NCI-H748 (cell line): ENCODE measurements around the gene SOX1.
A peak's percentile ranks its signal among the peaks of the same experiment; 100 is the strongest.

ENCODE experiments used
- DNase-seq: peaks from one replicate; lab custom pipeline; 2025; ENCODE audit not compliant: unreplicated experiment; lab: John Stamatoyannopoulos, UW

The SOX1 gene

DNA sequence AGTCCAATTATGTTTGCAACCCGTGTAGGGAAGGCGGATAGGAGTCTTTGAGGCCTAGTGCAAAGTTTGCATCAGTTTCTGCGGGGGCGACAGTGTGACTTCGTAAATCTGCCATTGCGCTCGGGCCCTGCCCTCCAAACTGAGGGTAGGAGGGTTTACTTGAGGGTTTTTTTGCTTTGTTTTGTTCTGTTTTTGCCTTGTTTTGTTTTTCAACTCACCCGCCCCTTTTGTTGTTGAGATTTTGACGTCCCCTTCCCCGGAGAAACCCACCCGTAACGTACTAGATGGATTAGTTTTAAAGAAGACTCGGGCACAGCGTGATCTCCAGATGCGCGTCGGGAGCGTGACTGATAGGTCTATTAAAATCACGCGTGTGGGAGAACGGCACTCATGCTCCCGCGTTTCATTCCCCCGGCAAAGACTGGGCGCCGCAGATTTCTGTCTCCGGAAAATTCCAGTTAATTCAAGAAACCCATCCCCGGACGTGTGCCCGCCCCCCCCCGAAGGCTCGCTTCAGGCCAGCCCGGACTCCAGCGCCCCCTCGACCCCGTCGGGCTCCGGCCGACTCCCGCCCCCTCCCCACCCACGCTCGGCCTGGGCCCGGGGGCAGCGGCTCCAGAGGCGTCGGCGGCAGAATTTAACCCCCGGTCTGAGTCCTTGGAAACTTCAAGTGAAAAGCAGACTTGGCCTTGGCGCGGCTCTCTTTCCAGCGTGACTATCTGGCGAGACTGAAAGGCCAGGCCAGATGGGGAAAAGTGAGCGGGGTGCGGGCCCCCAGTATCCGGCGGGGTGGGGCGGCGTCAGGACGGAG is 5.0 kb downstream of the SOX1 start:
- peak; percentile 81 for DNase-seq

DNA sequence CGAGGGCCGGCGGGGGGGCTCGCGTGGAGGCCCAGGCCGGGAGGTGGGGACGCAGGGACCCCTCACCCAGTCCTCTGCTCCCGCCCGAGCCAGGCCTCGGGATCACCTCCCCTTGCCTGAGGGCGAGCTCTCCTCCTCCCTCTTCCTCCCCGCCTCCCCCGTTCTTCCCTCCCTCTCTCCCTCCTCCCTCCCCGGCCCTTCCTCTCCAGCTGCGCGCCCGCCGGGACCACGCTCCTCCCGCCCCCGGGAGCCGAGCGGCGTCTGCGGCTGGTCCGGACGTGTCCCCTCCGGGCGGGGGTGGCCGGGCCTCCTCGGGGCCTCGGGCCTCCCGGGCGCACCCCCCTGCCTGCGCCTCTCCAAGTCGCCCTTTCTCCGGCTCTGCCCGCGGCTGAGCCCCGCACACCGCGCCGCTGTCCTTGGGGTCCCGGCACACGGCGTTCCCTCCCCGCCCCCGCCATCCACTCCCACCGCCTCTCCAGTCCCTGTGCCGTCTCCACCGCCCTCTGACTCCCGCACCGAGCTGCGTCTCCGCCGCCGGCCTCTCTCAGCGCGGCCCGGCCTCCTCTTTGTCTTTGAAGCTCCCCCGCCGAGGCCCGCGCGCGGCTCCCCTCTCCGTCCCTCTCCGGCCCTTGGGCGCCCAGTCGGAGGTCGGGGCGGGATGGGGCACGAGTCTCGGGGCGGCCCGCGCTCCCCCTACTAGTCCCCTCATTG is 5.7 kb downstream of the SOX1 start:
- DNase-seq, result peak; percentile 95

- peak; percentile 86 for DNase-seq
These were observed 6.5 kb downstream of the SOX1 start for GRCh38 chr13:112073245-112074138.

DNA sequence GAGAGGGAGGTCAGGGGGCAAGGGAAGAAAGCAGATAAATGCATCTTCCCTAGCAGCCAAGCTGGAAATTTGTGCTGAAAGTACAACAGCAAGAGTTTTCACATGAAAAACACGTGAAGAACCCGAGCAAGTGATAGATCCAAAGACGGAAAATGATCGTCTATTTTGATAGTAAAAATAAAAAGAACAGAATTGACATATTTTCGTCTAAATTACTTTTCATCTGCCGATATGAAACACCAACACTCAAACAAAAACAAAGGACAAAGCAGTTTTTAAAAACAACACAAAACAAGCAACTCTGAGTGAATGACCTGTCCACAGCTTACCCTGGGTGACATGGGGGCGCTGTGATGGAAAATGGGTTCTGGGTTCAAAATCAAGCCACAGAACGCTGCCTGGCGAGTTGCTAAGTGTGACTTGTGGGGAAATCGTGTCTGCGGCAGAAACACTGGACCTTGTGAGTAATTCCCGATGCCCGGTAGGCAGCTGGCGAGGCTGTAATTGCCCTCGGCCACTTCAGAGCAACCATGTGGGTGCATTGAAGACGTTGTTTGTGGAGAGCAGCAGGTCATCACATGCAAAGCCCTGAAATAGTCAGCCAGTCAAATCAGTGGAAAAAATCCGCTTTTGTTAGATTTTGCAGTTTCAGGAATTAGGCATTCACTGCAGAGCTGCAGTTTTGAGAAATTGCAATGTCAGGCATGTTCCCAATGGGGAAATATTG is 7.4 kb downstream of the SOX1 start:
- peak; percentile 88 for DNase-seq

DNA sequence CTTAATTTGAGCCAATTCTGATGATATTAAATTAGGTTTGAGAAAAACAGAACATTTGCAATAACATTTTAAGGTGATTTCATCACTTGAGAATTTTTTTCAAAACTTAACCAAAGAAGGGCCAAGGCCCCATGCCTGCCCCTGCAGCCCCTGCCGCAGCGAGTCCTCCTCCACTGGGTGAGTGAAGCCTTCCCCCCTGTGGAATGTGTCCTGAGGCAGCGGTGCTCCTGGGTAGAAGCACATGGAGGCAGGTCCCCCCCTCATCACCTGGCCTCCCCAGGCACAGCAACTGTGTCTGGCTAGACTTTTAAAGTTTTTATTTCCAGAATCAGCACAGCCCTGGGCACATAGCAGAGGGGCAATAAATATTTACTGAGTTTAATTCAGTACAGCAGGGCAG is 10.8 kb downstream of the SOX1 start:
- no peak for DNase-seq

DNA sequence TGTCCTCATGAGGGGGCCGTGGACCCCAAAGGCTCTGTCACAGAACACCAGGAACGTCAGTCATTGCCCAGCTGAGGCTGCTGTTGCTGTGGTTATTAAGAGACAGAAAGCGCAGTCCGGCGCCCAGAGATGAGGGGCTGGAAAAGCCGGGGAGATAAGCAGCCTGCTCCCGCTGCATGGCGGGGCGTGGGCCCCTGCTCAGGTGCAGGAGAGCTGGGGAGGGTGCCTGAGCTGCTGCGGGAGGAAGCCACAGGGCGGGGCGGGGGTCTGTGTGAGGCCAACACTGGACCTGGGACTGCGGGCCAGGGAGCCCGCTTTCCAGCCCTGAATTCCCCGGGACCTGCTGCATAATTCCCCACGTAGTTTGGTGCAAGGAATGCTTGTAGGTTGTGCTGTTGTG is 11.3 kb downstream of the SOX1 start:
- DNase-seq, result peak; percentile 40

- peak; percentile 7 for DNase-seq
These were observed 12.1 kb downstream of the SOX1 start for GRCh38 chr13:112078879-112079531.

- peak; percentile 4 for DNase-seq
These were observed 12.7 kb downstream of the SOX1 start for GRCh38 chr13:112079696-112080095.

GRCh38 chr13:112083971-112084370 is 17.0 kb downstream of the SOX1 start:
- DNase-seq, result no peak

DNA sequence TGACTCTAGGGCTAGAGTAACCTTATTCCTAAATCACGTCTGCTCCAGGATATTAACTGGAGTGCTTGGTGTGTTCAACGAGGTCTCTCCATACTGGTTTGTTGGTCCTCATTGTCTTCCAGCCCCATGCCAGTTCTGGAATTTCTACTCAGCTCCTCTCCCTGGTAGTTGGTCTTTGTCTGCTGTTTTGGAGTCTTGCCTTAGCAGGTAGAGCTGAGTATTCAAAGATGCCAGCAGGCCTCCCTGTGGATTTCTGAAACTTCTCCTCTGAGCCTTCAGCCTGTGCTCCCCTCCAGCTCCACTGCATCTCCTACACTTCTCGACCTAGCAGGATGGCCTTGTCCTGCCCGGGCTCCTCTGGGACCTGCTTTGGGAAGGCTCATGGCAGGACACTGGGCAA is 25.5 kb downstream of the SOX1 start:
- no peak for DNase-seq

DNA sequence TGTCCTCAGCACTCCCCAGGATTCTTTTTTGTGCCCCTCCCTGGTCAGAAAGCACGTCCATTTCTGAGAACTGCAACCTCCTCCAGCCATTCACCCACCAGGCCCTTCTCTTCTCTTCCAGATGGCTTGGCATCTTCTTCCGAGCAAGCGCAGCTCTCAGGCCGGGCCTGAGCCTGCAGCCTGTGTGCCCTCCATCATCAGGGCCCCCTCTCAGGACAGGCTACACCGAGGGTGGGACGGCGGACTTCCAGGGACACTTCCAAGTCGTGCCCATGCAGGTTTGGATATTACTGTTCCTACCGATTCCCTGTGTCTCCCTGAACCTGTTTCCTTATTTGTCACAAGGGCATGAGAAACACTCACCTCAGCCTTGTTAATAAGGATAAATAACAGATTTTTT is 28.4 kb downstream of the SOX1 start:
- DNase-seq, result no peak

DNA sequence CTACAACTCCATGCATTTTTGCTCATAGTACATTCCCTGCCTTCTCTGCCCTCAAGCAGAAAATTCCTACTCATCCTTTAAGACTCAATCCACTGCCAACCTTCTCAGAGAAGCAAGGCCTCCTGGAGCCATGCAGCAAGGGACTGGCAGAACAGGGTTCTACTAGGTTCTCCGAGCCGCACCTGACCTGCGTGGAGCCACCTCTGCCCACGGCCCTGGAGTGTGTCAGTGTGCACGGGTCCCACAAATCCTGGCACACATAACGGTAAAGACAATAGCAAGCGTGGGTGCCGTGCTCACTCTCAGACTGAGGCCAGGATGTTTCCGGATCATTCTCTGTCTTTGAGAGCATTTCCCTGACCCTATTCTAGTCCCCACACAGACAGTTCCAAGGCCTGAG is 30.0 kb downstream of the SOX1 start:
- DNase-seq, result no peak

GRCh38 chr13:112097770-112098169 is 30.8 kb downstream of the SOX1 start:
- DNase-seq, result no peak

DNA sequence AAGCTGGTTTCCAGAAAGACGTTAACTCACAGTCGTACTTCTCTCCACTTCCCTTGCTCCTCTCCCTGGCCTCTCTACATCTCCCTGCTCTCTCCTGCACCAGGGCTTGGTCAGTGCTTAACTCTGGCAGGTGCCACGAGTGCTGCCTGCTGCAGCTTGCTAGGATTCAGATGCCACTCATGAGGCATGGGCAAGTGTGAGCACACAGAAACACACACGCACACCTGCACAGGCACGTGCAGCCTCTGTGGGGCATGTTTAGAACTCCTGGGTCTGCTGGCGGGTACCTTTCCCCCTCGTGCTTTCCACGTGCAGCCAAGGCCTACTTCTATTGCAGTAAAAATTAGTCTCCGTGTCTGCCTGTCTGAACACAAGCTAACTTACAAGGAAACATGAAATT is 31.8 kb downstream of the SOX1 start:
- no peak for DNase-seq

DNA sequence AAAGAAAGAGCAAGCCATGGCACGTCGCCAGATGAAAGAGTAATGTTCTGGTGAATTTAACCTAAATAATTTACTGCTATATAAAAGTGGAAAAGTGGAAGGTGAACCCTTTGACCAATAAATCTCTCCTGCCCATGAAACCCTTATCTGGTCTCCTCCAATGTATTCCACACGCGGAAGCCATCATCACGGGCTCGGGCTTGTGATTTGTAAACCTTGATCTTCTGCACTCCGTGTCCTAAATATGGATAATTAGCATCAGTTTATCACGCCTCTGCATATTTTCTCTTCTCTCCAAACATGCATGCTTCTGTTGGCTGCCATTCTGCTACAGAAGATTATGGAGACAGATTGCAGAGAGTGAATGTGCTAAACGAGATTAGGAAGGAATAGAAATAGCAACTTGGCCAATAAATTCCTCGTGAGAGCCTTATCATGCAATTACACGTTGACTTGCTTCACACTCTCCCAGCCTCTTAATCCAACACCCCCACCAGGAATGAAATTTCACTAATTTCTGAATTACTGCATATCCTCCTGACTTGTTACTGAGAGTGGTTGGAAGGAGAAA is 34.5 kb downstream of the SOX1 start:
- DNase-seq, result no peak

GRCh38 chr13:112102243-112102642 is 35.3 kb downstream of the SOX1 start:
- DNase-seq, result peak; percentile 87

DNA sequence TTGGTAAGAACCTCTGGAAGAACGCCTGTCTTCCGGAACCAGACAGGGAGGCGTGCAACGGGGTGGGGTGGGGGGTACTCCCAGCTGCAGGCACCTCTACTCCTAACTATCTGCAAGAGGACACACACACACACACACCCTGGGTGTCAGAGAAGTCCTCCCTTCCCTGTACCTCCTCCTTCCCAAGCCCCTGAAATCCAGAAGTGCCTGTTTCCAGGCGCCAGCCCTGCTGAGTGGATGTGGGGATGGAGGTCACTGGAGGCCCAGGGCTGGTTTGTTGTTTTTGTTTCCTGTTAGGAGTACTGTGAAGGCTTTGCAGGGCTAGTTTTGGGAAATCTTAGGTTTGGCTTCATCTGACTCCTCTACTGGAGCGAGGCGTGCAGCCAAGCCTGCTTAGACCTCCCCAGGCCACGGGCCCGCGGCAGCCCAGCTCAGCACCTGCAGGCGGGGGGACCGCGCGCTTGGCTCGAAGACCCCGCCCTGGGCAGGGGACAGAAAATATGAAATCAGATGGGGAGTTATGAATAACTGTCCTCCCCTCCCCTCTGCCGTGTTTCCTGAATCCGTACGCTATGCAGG is 36.4 kb downstream of the SOX1 start:
- DNase-seq, result no peak

DNA sequence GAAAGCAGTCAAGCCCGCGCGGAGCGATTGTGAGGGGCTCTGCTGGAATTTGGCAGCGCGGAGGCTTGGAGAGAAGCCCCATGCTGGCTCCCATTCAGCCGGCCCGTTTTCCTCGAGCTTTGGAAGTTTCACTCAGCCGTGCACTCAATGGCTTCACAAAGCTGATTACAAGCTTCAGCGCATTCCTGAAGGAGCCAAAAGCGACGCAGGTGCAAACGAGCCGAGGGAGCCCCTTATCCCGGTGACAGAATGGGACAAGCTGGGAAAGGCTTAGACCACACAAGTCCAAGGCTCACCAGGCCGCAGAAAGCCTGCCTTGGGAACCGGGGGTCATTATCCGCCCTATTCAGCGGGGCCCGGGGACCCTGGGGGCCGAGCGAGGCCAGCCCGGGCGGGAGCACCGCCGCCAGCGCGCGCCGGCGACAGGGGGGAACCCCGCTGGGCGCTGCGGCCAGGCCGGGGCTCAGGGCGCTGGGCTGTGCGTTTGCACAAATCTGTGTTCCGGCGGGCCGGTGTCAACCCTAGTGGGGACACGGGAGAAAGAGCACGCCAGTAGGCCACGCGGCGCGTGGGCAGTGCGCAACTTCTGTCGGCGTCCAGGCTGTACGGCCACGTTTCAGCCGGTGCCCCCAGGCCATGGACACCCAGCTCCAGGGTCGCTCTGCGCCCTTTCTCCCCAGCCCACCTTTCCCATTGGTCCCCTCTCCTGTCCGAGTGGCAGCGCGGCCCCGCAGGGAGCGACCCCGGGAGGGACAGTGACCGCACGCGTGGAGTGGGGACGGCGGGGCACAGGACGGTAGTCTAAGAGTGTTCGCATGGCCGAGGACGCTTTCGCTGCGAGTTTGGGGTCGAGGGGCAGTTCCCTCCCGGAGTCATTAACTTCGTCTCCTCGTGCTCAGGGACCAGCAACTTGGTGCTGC is 37.3 kb downstream of the SOX1 start:
- DNase-seq, result no peak

- DNase-seq, result no peak
These were observed 37.9 kb downstream of the SOX1 start for GRCh38 chr13:112104881-112105234.
